K562 (cell line): ENCODE measurements around the gene JADE2.

Experiments
- ADNP ChIP-seq: fragments of 200-800 bp; sonication (Bioruptor generic); IDR thresholded peaks from 2 replicates; pipeline ENCODE4 v1.6.1; 2016; ENCODE audit warnings: missing genetic modification characterization, missing compliant biosample characterization
- ESRRA ChIP-seq: fragments of 450-650 bp; IDR thresholded peaks from 2 replicates; pipeline ENCODE4 v1.6.1; 2014; ENCODE audit warnings: low read depth, mild to moderate bottlenecking, moderate library complexity, borderline replicate concordance
- TAL1 ChIP-seq: fragments of 450-650 bp; IDR thresholded peaks from 2 replicates; pipeline ENCODE4 v1.6.1; 2016; ENCODE audit warnings: mild to moderate bottlenecking
- USF1 ChIP-seq: sonication (generic); formaldehyde crosslinking; IDR thresholded peaks from 2 replicates; pipeline ENCODE4 v1.9.0; 2022; ENCODE audit warnings: mild to moderate bottlenecking, missing genetic modification reagents
- ZFP36 ChIP-seq: fragments of 150-350 bp; IDR thresholded peaks from 2 replicates; pipeline ENCODE4 v1.6.1; 2018; ENCODE audit warnings: low read length, low read depth; ENCODE audit not compliant: partially characterized antibody
- ZNF24 ChIP-seq: fragments of 450-650 bp; IDR thresholded peaks from 2 replicates; pipeline ENCODE4 v1.6.1; 2016
- TF ChIP-seq, protein P1 (sequence below), 3 experiments: IDR thresholded peaks in 2 of 3; conservative IDR thresholded peaks in 1 of 3; 2 replicates each; pipeline ENCODE4 v1.5.1; 2011 to 2012; ENCODE audit warnings: low read length in 3 of 3, mild to moderate bottlenecking in 3 of 3, control low read depth in 2 of 3, improper control_type of control experiment in 1 of 3, inconsistent platforms in 1 of 3, low read depth in 1 of 3, mixed read lengths in 1 of 3, moderate library complexity in 1 of 3; ENCODE audit not compliant: insufficient read depth in 2 of 3
- TF ChIP-seq, protein P2 (sequence below), 3 experiments: fragments of 200-800 bp in 1 of 3; fragments of 250-450 bp in 1 of 3; fragments of 450-650 bp in 1 of 3; sonication (Bioruptor Pico) in 1 of 3; sonication (Bioruptor generic) in 1 of 3; formaldehyde crosslinking in 1 of 3; IDR thresholded peaks; 2 replicates each; pipeline versions ENCODE4 v1.6.1 to v1.8.0; 2016 to 2022; ENCODE audit warnings: mild to moderate bottlenecking in 2 of 3, missing genetic modification characterization in 2 of 3, missing compliant biosample characterization in 1 of 3, moderate library complexity in 1 of 3

- TF ChIP-seq, protein P1, sequence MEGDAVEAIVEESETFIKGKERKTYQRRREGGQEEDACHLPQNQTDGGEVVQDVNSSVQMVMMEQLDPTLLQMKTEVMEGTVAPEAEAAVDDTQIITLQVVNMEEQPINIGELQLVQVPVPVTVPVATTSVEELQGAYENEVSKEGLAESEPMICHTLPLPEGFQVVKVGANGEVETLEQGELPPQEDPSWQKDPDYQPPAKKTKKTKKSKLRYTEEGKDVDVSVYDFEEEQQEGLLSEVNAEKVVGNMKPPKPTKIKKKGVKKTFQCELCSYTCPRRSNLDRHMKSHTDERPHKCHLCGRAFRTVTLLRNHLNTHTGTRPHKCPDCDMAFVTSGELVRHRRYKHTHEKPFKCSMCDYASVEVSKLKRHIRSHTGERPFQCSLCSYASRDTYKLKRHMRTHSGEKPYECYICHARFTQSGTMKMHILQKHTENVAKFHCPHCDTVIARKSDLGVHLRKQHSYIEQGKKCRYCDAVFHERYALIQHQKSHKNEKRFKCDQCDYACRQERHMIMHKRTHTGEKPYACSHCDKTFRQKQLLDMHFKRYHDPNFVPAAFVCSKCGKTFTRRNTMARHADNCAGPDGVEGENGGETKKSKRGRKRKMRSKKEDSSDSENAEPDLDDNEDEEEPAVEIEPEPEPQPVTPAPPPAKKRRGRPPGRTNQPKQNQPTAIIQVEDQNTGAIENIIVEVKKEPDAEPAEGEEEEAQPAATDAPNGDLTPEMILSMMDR (IDR thresholded peaks at IDR 0.05 in 2 of 3, conservative IDR thresholded peaks at IDR 0.05 in 1 of 3; ENCODE audit: insufficient read depth in 2 of 3, low read depth in 1 of 3, low read length in 3 of 3) = no peak
- TF ChIP-seq ADNP = no peak
- TF ChIP-seq USF1 (CRISPR knock-in tag) = no peak
- TF ChIP-seq, protein P2, sequence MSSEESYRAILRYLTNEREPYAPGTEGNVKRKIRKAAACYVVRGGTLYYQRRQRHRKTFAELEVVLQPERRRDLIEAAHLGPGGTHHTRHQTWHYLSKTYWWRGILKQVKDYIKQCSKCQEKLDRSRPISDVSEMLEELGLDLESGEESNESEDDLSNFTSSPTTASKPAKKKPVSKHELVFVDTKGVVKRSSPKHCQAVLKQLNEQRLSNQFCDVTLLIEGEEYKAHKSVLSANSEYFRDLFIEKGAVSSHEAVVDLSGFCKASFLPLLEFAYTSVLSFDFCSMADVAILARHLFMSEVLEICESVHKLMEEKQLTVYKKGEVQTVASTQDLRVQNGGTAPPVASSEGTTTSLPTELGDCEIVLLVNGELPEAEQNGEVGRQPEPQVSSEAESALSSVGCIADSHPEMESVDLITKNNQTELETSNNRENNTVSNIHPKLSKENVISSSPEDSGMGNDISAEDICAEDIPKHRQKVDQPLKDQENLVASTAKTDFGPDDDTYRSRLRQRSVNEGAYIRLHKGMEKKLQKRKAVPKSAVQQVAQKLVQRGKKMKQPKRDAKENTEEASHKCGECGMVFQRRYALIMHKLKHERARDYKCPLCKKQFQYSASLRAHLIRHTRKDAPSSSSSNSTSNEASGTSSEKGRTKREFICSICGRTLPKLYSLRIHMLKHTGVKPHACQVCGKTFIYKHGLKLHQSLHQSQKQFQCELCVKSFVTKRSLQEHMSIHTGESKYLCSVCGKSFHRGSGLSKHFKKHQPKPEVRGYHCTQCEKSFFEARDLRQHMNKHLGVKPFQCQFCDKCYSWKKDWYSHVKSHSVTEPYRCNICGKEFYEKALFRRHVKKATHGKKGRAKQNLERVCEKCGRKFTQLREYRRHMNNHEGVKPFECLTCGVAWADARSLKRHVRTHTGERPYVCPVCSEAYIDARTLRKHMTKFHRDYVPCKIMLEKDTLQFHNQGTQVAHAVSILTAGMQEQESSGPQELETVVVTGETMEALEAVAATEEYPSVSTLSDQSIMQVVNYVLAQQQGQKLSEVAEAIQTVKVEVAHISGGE (CRISPR knock-in tag; IDR thresholded peaks at IDR 0.05) = no peak
- no peak for TF ChIP-seq ESRRA
- TF ChIP-seq TAL1 = peak; percentile 9; the same call in 1 of the 2 replicates
- TF ChIP-seq ZNF24 = no peak
- TF ChIP-seq ZFP36 = no peak
These were observed 65.7 kb downstream of the JADE2 start for GRCh38 chr5:134590992-134591659.
